ENCODE measurements around the gene ALKBH8. TPM values are rescaled to one million over a fixed set of nuclear protein-coding genes. Genes with fewer than 3 reads are reported as not detected.

ALKBH8 gene
- total and polyA plus RNA-seq, 2 of the 4 experiments (the other 2 are of a cell fraction): 3.0 to 6.6 TPM

GRCh38 chr11:107594736-107595135 lies 29.2 kb upstream of the ALKBH8 start:
- H3K9me1 ChIP-seq (ENCODE audit: insufficient read depth, low read length): no peaks in the 10 kb centered on the region
- dilution Hi-C loops (cut with HindIII; ENCODE audit: low sequenced_read_pairs, unreplicated experiment) (no loop called here), in situ Hi-C loops (cut with MboI; ENCODE audit: low sequenced_read_pairs) (loop anchor here (25.0 kb wide), 1 partner anchor 1068 kb away; the partner anchor contains the start of gene DDX10), intact Hi-C loops (cut with micrococcal nuclease) (no loop called here)
- no peaks in the 10 kb centered on the region for H4K20me1 ChIP-seq (ENCODE audit: insufficient read depth, low read length)
- H4K8ac ChIP-seq (ENCODE audit: low read depth in 2 of 2, low read length in 2 of 2): no peak overlapping the region
- no peak overlapping the region for H2AK9ac ChIP-seq (replicated peaks; ENCODE audit: low read depth, low read length, poor library complexity)
- H3K18ac ChIP-seq (ENCODE audit: low read depth, low read length): no peak overlapping the region
- no TSS peak for BruUV-seq (replicated peaks)
- ChIA-PET POLR2A (ENCODE audit: unreplicated experiment) (no interaction called here), CTCF (no interaction called here)
- H2BK120ac ChIP-seq (ENCODE audit: low read depth, low read length): no peak overlapping the region
- no peak for TF ChIP-seq CHD1 (IDR thresholded peaks at IDR 0.05; ENCODE audit: low read depth, low read length)
- no peak for ATAC-seq (ENCODE audit: low read depth)
- H2BK20ac ChIP-seq (ENCODE audit: low read depth, low read length): no peak overlapping the region
- no peaks in the 10 kb centered on the region for H3K79me1 ChIP-seq (ENCODE audit: low read depth in 1 of 2, low read length in 2 of 2)
- no peak overlapping the region for H3K4me2 ChIP-seq (ENCODE audit: low read depth, low read length)
- no peak overlapping the region for H3K23ac ChIP-seq (ENCODE audit: low read depth, low read length)
- H2BK5ac ChIP-seq (ENCODE audit: low read depth, low read length, poor library complexity, severe bottlenecking): no peak overlapping the region
- H3K27ac ChIP-seq (ENCODE audit: insufficient read depth, low read length): no peak overlapping the region
- H3K4ac ChIP-seq (ENCODE audit: low read depth, low read length): no peak overlapping the region
- no peak overlapping the region for H4K91ac ChIP-seq (ENCODE audit: insufficient read depth, low read depth, low read length)
- H2AK5ac ChIP-seq (ENCODE audit: low read depth, low read length): no peak overlapping the region
- H3K36me3 ChIP-seq (ENCODE audit: control insufficient read depth, insufficient read depth, low read length): no peaks in the 10 kb centered on the region
- H3K14ac ChIP-seq (replicated peaks; ENCODE audit: low read depth, low read length): no peak overlapping the region
- no peak overlapping the region for H2AFZ ChIP-seq (replicated peaks; ENCODE audit: low read length, poor library complexity)
- no peak overlapping the region for H4K5ac ChIP-seq (ENCODE audit: low read depth, low read length)
- no peak overlapping the region for H3K9ac ChIP-seq (ENCODE audit: low read depth, low read length)
- H3K27me3 ChIP-seq (ENCODE audit: control insufficient read depth, insufficient read depth, low read length): peaks cover 42% of the 10 kb centered on the region
- WGBS, 2 experiments (ENCODE audit: extremely low coverage in 2 of 2, insufficient read length in 1 of 2): no CpG with 5 or more reads among the region's 2 CpGs
- DNase-seq: no peak
- no peak overlapping the region for H3K4me3 ChIP-seq (ENCODE audit: insufficient read depth, low read depth, low read length)
- H3K4me1 ChIP-seq (ENCODE audit: control insufficient read depth, insufficient read depth, low read length): peaks cover 3% of the 10 kb centered on the region; the same call in 1 of the 2 replicates
- no peak overlapping the region for H2BK15ac ChIP-seq (ENCODE audit: low read depth, low read length)
- no peaks in the 10 kb centered on the region; the same call in 1 of the 2 replicates for H3K9me3 ChIP-seq (ENCODE audit: control insufficient read depth, insufficient read depth, low read length)
- no peak overlapping the region for H3K56ac ChIP-seq (ENCODE audit: extremely low read depth, insufficient read depth, low read length)
